ENCODE measurements around the gene RCL1. TPM values are rescaled to one million over a fixed set of nuclear protein-coding genes. Genes with fewer than 3 reads are reported as not detected.
A peak's percentile ranks its signal among the peaks of the same experiment; 100 is the strongest.

RCL1 gene
- total RNA-seq, 1 experiment from 2014 or later = 34.4 TPM

GRCh38 chr9:4865681-4866080 lies 72.9 kb downstream of the RCL1 start:
- no peak overlapping the region for H3K18ac ChIP-seq (ENCODE audit: insufficient read length, low read depth, low read length)
- no peaks in the 10 kb centered on the region for H4K20me1 ChIP-seq (ENCODE audit: control insufficient read depth, insufficient read depth, insufficient read length)
- Mint-ChIP-seq H3K27me3 (ENCODE audit: low read depth) (no peaks in the 10 kb centered on the region), H3K4me3 (no peak overlapping the region), H3K4me1 (peaks cover 5 to 9% of the 10 kb centered on the region in 2 experiments), H3K9me3 (no peaks in the 10 kb centered on the region; a peak in 1 of 5 replicates), H3K36me3 (ENCODE audit: insufficient read depth in 1 of 3, low read depth in 3 of 3) (peaks cover 2 to 18% (median 3%) of the 10 kb centered on the region in 3 experiments; a peak in 6 of 7 replicates), H3K27ac (peak overlapping the region in 2 of 3 experiments; percentile 13 to 57; a peak in 2 of 7 replicates)
- H3K23ac ChIP-seq (ENCODE audit: insufficient read length, low read depth, low read length) = no peak overlapping the region
- no peak overlapping the region for H2BK15ac ChIP-seq (ENCODE audit: low read depth, low read length)
- no peaks in the 10 kb centered on the region for H3K23me2 ChIP-seq (ENCODE audit: insufficient read length, low read depth, low read length, poor library complexity, severe bottlenecking)
- H3K27ac ChIP-seq (ENCODE audit: insufficient read length, low read depth, low read length) = no peak overlapping the region
- WGBS (ENCODE audit: extremely low coverage, insufficient read length, low lambda C conversion rate) = no CpG with 5 or more reads among the region's 7 CpGs
- H4K5ac ChIP-seq (ENCODE audit: insufficient read length, low read depth, low read length) = no peak overlapping the region
- H3K9me3 ChIP-seq (ENCODE audit: control insufficient read depth, low read depth, low read length) = no peaks in the 10 kb centered on the region
- no peak overlapping the region for H4K8ac ChIP-seq (replicated peaks; ENCODE audit: insufficient read length, low read depth, low read length)
- no peaks in the 10 kb centered on the region for H3K4me1 ChIP-seq (ENCODE audit: insufficient read depth, low read length)
- H3K4ac ChIP-seq (ENCODE audit: low read depth, low read length) = no peak overlapping the region
- no peak overlapping the region for H3K14ac ChIP-seq (ENCODE audit: insufficient read depth, low read length)
- no peak overlapping the region for H2AK5ac ChIP-seq (ENCODE audit: insufficient read length, low read length)
- H2BK5ac ChIP-seq (ENCODE audit: insufficient read length, low read length) = no peak overlapping the region
- no peak overlapping the region for H2BK20ac ChIP-seq (ENCODE audit: low read depth, low read length, poor library complexity, severe bottlenecking)
- H3K79me2 ChIP-seq (ENCODE audit: insufficient read depth, low read length) = 0 out of 2 replicates have a peak, but pooled peaks cover 1% of the 10 kb centered on the region
- DNase-seq = no peak
- H3K27me3 ChIP-seq (ENCODE audit: insufficient read depth, low read length) = no peaks in the 10 kb centered on the region
- no peak overlapping the region for H3T11ph ChIP-seq (ENCODE audit: low read length)
- no peak overlapping the region for H3K9ac ChIP-seq (ENCODE audit: extremely low read depth, insufficient read length, low read length)
- H3K56ac ChIP-seq (ENCODE audit: insufficient read length, low read depth, low read length) = no peak overlapping the region
- no peak overlapping the region for H2AFZ ChIP-seq (ENCODE audit: low read length)
- no peak overlapping the region for H2BK120ac ChIP-seq (ENCODE audit: low read depth, low read length, poor library complexity, severe bottlenecking)
- no peaks in the 10 kb centered on the region for H3K79me1 ChIP-seq (ENCODE audit: insufficient read depth, low read depth, low read length, poor library complexity, severe bottlenecking)
- no peak overlapping the region for H2BK12ac ChIP-seq (ENCODE audit: insufficient read length, low read depth, low read length)
- H3K4me2 ChIP-seq (ENCODE audit: insufficient read depth, insufficient read length, low read length) = no peak overlapping the region
- no peak for TF ChIP-seq CTCF (conservative IDR thresholded peaks at IDR 0.05)
- H4K91ac ChIP-seq (ENCODE audit: insufficient read length, low read depth, low read length) = no peak overlapping the region
